GM12872 (cell line): Measurements from ENCODE around the gene RTP1.

Experiments
- TF ChIP-seq, protein P1 (sequence below): IDR thresholded peaks from 3 replicates; pipeline ENCODE4 v1.5.1; 2011; ENCODE audit warnings: low read depth, mild to moderate bottlenecking, low read length, moderate library complexity; ENCODE audit not compliant: insufficient read depth

The RTP1 gene

GRCh38 chr3:187242900-187243299 lies 45.6 kb downstream of the RTP1 start:
- TF ChIP-seq, protein P1, sequence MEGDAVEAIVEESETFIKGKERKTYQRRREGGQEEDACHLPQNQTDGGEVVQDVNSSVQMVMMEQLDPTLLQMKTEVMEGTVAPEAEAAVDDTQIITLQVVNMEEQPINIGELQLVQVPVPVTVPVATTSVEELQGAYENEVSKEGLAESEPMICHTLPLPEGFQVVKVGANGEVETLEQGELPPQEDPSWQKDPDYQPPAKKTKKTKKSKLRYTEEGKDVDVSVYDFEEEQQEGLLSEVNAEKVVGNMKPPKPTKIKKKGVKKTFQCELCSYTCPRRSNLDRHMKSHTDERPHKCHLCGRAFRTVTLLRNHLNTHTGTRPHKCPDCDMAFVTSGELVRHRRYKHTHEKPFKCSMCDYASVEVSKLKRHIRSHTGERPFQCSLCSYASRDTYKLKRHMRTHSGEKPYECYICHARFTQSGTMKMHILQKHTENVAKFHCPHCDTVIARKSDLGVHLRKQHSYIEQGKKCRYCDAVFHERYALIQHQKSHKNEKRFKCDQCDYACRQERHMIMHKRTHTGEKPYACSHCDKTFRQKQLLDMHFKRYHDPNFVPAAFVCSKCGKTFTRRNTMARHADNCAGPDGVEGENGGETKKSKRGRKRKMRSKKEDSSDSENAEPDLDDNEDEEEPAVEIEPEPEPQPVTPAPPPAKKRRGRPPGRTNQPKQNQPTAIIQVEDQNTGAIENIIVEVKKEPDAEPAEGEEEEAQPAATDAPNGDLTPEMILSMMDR: no peak

- TF ChIP-seq, protein P1: no peak
Measured at GRCh38 chr3:187243933-187244524, 46.7 kb downstream of the RTP1 start.

GRCh38 chr3:187247398-187247797 lies 50.1 kb downstream of the RTP1 start:
- TF ChIP-seq, protein P1: no peak
